D721Med (cell line): ENCODE results near the gene OR9A4.

ENCODE experiments used
- DNase-seq: peaks from one replicate; pipeline ENCODE4 v3.0.0; 2011; ENCODE audit warnings: low spot score; ENCODE audit not compliant: insufficient read length
- FAIRE-seq: peaks from 2 replicates; lab custom pipeline; 2011; peaks lifted over from hg19 to GRCh38; lab: Jason Lieb, UNC
- TF ChIP-seq, protein P1 (sequence below): IDR thresholded peaks from 2 replicates; pipeline ENCODE4 v1.5.1; 2012; ENCODE audit warnings: mild to moderate bottlenecking, control low read depth; ENCODE audit not compliant: insufficient read depth; ENCODE audit errors: missing control alignments

The OR9A4 gene, protein sequence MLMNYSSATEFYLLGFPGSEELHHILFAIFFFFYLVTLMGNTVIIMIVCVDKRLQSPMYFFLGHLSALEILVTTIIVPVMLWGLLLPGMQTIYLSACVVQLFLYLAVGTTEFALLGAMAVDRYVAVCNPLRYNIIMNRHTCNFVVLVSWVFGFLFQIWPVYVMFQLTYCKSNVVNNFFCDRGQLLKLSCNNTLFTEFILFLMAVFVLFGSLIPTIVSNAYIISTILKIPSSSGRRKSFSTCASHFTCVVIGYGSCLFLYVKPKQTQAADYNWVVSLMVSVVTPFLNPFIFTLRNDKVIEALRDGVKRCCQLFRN

GRCh38 chr7:141916099-141916498 is at the start of gene OR9A4:
Gene OR9A4 (plus strand): TSS chr7:141916399. CDS start chr7:141918876, 2,477 bp downstream.
- FAIRE-seq (no peak), DNase-seq (no peak)
- TF ChIP-seq, protein P1, sequence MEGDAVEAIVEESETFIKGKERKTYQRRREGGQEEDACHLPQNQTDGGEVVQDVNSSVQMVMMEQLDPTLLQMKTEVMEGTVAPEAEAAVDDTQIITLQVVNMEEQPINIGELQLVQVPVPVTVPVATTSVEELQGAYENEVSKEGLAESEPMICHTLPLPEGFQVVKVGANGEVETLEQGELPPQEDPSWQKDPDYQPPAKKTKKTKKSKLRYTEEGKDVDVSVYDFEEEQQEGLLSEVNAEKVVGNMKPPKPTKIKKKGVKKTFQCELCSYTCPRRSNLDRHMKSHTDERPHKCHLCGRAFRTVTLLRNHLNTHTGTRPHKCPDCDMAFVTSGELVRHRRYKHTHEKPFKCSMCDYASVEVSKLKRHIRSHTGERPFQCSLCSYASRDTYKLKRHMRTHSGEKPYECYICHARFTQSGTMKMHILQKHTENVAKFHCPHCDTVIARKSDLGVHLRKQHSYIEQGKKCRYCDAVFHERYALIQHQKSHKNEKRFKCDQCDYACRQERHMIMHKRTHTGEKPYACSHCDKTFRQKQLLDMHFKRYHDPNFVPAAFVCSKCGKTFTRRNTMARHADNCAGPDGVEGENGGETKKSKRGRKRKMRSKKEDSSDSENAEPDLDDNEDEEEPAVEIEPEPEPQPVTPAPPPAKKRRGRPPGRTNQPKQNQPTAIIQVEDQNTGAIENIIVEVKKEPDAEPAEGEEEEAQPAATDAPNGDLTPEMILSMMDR = no peak

DNA sequence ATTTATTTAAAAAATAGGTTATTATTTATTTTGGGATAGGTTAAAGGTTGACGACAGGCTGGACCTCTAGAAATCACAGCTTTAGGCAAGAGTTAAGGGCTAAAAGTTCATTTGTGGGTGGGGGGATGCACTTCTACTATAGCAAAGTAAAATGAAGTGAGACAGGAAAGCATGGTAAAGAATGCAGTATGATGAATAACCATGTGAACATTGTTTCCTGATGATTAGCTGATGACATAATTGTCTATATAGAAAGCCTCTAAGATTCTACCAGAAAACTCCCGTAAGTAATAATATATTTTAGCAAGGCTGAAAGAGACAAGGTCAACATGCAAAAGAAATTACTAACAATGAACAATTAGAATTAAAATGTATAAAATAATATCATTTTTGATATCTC is 49.2 kb upstream of the OR9A4 start:
- FAIRE-seq = no peak
- DNase-seq = no peak
- TF ChIP-seq, protein P1 = no peak

- TF ChIP-seq, protein P1 = no peak
- FAIRE-seq (no peak), DNase-seq (no peak)
Observed at GRCh38 chr7:141872931-141873330, 43.3 kb upstream of the OR9A4 start.

DNA sequence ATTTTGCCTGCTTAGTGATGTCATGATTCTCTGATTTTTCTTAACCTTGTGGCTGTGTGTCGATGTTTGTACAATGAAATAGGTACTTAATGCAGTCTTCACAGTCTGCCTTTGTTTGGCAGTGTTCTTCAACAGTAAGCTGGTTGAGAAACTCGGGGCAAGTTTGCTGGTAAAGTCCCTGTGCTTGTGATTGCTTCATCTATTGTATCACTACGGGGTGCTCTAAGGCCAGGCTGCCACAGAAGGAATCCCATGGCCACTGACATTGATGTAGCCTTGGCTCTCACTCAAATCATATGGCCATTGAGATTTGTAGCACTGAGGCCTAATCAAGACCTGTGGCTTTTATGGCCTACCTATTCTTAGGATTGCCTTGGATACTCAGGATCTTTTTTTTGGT is 41.4 kb upstream of the OR9A4 start:
- TF ChIP-seq, protein P1 = no peak
- DNase-seq (no peak), FAIRE-seq (no peak)

DNA sequence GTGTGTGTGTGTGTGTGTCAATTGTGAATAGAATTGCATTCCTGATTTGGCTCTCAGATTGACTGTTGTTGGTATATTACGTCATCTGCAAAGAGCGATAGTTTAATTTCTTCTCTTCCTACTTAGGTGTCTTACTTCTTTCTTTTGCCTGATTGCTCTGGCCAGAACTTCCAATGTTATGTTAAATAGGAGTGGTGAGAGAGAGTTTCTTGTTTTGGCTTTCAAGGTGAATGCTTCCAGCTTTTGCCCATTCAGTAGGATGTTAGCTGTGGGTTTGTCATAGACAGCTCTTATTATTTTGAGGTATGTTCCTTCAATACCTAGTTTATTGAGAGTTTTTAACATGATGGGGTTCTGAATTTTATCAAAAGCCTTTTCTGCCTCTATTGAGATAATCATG is 40.7 kb upstream of the OR9A4 start:
- TF ChIP-seq, protein P1 = no peak
- no peak for DNase-seq
- FAIRE-seq = no peak

- FAIRE-seq (no peak), DNase-seq (no peak)
- TF ChIP-seq, protein P1 = no peak
Observed at GRCh38 chr7:141876371-141876770, 39.8 kb upstream of the OR9A4 start.

DNA sequence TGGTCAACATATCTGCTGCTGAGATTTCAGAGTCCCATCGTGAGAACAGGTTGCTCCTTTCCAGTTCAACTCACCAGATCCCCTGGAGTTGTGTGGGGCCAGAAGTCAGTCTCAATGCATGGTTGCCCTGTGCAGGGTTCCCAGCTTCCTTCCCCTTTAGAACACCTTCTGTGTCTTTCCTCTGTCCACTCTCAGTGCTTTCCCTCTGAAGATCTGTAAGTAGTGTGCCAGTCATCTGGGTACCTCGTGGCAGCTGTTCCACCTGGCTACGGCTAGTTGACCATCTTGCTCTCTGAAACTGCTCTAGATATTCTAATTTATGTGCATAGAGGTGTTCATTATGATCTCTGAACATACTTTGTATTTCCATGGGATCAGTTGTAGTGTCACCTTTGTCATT is 38.8 kb upstream of the OR9A4 start:
- TF ChIP-seq, protein P1 = no peak
- no peak for DNase-seq
- FAIRE-seq = no peak
